SK-N-SH treated with all-trans-retinoic acid at 6 μM for 48 hours (cell line): ENCODE data around the gene MELK.

ENCODE experiments used
- CREB5 ChIP-seq: fragments of 250-450 bp; sonication (Bioruptor Pico); IDR thresholded peaks from 2 replicates; pipeline ENCODE4 v1.5.1; 2020; ENCODE audit warnings: low read depth, mild to moderate bottlenecking, moderate library complexity
- POU6F1 ChIP-seq: fragments of 250-450 bp; sonication (Bioruptor Pico); IDR thresholded peaks from 2 replicates; pipeline ENCODE4 v1.8.0; 2021; ENCODE audit warnings: low read depth, mild to moderate bottlenecking, moderate library complexity, borderline replicate concordance
- SNAI2 ChIP-seq: fragments of 250-450 bp; sonication (Bioruptor Pico); IDR thresholded peaks from 2 replicates; pipeline ENCODE4 v1.5.0; 2020; ENCODE audit warnings: mild to moderate bottlenecking, moderate library complexity
- ZC3H10 ChIP-seq: fragments of 250-450 bp; sonication (Bioruptor Pico); IDR thresholded peaks from 2 replicates; pipeline ENCODE4 v1.5.1; 2021; ENCODE audit warnings: mild to moderate bottlenecking, moderate library complexity
- ZFP3 ChIP-seq: fragments of 250-450 bp; sonication (Bioruptor Pico); IDR thresholded peaks from 2 replicates; pipeline ENCODE4 v1.5.0; 2020; ENCODE audit warnings: mild to moderate bottlenecking, moderate library complexity
- ZFP30 ChIP-seq: fragments of 450-650 bp; formaldehyde crosslinking; IDR thresholded peaks from 2 replicates; pipeline ENCODE4 v1.5.0; 2022; ENCODE audit warnings: mild to moderate bottlenecking, moderate library complexity
- ZNF565 ChIP-seq: fragments of 450-650 bp; formaldehyde crosslinking; conservative IDR thresholded peaks from 2 replicates; pipeline ENCODE4 v1.5.0; 2020; ENCODE audit warnings: low read depth, mild to moderate bottlenecking, moderate library complexity
- TF ChIP-seq, protein P1 (sequence below): fragments of 250-450 bp; sonication (Bioruptor Pico); IDR thresholded peaks from 2 replicates; pipeline ENCODE4 v1.8.0; 2020; ENCODE audit warnings: mild to moderate bottlenecking, moderate library complexity, borderline replicate concordance

GRCh38 chr9:36679710-36680109 is 107.0 kb downstream of the MELK start:
- no peak for TF ChIP-seq SNAI2 (CRISPR knock-in tag)
- TF ChIP-seq, protein P1, sequence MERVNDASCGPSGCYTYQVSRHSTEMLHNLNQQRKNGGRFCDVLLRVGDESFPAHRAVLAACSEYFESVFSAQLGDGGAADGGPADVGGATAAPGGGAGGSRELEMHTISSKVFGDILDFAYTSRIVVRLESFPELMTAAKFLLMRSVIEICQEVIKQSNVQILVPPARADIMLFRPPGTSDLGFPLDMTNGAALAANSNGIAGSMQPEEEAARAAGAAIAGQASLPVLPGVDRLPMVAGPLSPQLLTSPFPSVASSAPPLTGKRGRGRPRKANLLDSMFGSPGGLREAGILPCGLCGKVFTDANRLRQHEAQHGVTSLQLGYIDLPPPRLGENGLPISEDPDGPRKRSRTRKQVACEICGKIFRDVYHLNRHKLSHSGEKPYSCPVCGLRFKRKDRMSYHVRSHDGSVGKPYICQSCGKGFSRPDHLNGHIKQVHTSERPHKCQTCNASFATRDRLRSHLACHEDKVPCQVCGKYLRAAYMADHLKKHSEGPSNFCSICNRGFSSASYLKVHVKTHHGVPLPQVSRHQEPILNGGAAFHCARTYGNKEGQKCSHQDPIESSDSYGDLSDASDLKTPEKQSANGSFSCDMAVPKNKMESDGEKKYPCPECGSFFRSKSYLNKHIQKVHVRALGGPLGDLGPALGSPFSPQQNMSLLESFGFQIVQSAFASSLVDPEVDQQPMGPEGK (CRISPR knock-in tag), result no peak
- no peak for TF ChIP-seq CREB5
- no peak for TF ChIP-seq ZFP3 (CRISPR knock-in tag)
- TF ChIP-seq ZFP30 (CRISPR knock-in tag), result no peak
- TF ChIP-seq ZC3H10 (CRISPR knock-in tag), result no peak
- TF ChIP-seq ZNF565 (CRISPR knock-in tag), result no peak
- TF ChIP-seq POU6F1 (CRISPR knock-in tag), result no peak
